ENCODE data around the gene GRIK2.
"Not testable (repeated sequence)": the region's sequence is repeated elsewhere in the genome, so short reads cannot be mapped to it uniquely, and the experiment has no call there.

Gene GRIK2

DNA sequence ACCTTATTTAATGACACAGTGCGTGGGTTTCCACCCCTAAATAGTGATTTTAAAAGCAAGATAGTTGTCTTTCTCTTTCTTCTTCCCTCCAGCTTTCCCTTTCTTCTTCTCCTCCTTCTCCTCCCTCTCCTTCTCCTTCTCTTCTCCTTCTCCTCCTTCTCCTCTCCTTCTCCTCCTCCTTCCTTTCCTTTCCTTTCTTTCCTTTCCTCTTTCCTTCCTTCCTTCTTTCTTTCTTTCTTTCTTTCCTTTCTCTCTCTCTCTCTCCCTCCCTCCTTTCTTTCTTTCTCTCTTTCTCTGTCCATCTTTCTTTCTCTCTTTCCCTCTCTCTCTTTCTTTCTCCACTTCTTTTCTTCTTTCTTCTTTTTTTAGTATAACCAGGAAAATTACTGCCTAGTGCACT lies 670.6 kb downstream of the GRIK2 start:
- no peak for FAIRE-seq

DNA sequence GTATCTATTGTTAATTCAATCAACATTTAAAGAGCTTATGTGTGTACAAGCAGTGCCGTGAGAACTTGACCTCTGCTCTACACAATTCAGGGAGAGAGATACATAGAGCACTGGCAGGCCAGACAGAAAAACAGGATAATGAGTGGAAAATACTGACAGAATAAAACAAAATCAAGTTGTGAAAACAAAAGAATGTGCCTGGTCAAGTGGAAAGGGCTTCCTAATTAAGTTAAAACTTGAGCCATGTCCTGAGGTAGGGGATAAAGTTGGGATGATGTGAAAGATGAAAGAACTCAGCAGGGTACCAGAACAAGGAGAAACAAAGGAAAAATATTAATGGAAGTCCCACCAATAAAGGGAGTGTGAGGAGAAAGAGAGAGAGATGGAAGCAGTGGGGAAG lies 672.8 kb downstream of the GRIK2 start:
- FAIRE-seq = no peak

DNA sequence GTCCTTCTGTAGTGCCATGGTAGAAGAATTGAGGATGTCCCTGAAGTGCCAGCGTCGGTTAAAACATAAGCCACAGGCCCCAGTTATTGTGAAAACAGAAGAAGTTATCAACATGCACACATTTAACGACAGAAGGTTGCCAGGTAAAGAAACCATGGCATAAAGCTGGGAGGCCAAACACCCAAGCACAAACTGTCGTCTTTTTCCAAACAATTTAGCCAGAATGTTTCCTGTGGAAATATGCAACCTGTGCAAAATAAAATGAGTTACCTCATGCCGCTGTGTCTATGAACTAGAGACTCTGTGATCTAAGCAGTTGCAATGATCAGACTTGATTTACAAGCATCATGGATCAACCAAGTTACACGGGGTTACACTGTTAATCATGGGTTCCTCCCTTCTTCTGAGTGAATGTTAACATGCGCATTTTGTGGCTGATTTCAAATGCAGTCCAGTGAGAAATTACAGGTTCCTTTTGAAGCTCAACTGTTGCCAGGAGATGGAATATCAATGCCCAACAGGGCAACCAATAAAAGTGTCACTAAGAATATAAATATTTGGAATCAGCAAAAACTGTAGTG lies 674.9 kb downstream of the GRIK2 start:
- no peak for FAIRE-seq

DNA sequence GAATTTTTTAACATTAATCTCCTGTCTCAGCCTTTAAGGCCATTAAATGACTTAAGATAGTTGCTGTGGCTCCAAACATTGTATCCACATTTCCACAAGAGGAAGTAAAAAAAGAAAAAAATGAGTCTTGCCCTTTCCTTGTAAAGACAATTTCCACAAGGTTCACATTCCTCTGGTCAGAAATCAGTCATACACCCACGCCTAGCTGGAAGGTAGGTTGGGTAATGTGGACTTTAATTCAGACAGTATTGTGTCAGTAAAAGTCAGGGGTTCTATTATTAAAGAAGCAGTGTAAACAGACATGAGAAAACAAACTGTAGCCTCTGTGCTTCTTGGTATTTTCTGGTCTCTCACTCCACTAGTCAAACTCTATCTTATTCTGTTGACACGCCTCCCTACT lies 682.0 kb downstream of the GRIK2 start:
- FAIRE-seq = no peak

DNA sequence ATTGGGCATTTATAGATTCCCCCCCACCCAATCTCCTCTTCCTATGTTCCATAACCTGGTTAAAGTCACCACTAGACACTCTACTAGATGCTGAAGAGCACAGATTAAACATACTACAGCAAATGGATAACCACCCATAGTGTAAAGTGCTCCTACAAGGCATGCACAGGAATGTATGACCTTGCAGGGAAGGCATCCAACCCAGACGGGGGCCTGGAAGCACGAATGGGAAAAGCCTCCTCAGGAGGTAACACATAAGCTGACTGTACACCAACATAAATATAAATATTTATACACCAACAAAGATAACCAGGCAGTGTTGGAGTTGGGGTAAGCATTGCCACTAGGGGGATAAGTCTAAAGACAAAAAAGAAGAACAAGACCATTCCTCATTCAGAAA lies 691.7 kb downstream of the GRIK2 start:
- no peak for FAIRE-seq

DNA sequence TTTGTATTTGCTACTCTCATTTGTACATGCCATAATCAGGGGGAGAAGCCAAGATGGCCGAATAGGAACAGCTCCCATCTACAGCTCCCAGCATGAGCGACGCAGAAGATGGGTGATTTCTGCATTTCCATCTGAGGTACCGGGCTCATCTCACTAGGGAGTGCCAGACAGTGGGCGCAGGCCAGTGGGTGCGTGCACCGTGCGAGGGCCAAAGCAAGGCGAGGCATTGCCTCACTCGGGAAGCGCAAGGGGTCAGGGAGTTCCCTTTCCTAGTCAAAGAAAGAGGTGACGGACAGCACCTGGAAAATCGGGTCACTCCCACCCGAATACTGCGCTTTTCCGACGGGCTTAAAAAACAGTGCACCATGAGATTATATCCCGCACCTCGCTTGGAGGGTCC lies 694.7 kb downstream of the GRIK2 start:
- not testable (repeated sequence) for FAIRE-seq

DNA sequence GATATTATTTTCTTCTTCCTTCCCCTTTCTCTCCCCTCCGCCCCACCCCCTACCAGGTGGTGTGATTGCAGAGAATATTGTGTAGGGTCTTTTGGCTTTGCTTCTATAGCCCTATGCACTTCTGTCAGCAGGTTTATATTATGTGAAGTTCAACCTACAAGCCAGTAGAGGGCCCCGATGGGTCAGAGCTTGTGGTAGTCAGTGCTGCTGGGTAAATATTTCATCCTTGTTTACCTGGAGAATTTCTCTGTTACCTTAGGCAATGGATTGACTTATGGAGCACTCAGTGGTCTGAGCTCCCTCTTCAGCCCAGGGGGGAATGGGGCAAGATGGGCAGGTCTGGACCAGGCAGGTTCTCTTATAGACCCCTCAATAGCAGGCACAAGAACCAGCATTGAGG lies 720.9 kb downstream of the GRIK2 start:
- no peak for FAIRE-seq

DNA sequence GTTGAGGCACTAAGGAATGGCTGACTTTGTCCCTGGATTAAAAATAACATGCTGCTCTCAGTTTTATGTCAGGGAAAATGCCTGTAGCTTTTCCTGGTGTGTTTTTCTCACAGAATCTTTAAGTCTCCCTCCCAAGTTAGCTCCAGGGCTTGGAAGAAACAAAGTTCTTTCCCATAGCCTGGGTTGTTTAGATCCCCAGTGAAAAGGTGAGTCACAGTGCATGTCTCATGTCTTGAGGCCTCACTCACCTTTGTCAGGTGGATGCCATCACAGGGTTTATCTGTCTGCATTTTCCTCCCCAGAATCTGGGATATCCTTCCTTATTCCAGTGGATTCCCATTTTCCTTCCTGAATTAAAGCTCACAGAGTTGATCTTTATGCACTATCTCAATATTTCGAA lies 722.4 kb downstream of the GRIK2 start:
- no peak for FAIRE-seq

DNA sequence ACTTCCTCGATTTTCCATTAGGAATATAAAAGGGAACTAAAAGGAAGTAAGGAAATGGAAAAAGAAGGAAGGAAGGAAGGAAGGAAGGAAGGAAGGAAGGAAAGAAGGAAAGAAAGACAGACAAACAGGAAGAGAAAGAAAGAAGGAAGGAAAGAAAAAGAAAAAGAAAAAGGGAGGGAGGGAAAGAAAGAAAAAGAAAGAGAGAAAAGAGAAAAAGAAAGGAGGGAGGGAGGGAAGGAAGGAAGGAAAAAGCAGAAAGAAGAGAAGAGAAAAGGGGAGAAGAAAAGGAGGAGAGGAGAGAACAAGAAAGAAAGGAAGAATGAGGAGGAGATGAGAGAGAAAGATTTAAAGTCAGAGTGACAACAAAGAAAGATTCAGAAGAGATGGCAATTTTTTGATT lies 724.5 kb downstream of the GRIK2 start:
- FAIRE-seq = no peak
